Heart left ventricle (tissue), 13 donors: ENCODE measurements around the gene LRRC75B.
"Not testable (repeated sequence)": the region's sequence is repeated elsewhere in the genome, so short reads cannot be mapped to it uniquely, and the experiment has no call there.

Experiments
- POLR2A ChIP-seq, 2 donors: fragments of 450-650 bp; IDR thresholded peaks; one replicate each; pipeline ENCODE4 v1.6.1; 2017; ENCODE audit warnings: antibody characterized with exemption in 2 of 2, mild to moderate bottlenecking in 2 of 2, moderate library complexity in 2 of 2
- TF ChIP-seq, protein P1 (sequence below), 12 donors: fragments of 200-600 bp; sonication (generic) in 4 of 12; IDR thresholded peaks; one replicate each; pipeline versions ENCODE4 v1.5.0 to v1.8.0; 2018 to 2022; ENCODE audit warnings: antibody characterized with exemption in 12 of 12, mild to moderate bottlenecking in 5 of 12
- donor health status: ischemic (EF 13 %, LVEDD 7.1; RV severe dilation, severe dysfunction).
- donor health status: DM: no; HTN: yes; CAD: no.
- donor health status: DM: no; HTN: no; CAD: no.
- donor health status: ischemic (EF 25% LVEDD 6.9; RV normal size, moderate dysfunction).
- donor health status: ischemic (EF 25% LVEDD 5.7; RV mildly dilated, moderate dysfunction).
- donor health status: ischemic (EF 35%, LVEDD 5.7; RV mildly dilated, moderate dysfunction).
- donor health status: nonischemic (EF 11% LVEDD 7.7; RV severe dilation, severe dysfunction).
- donor health status: DM: yes; HTN: yes; CAD: no.
- donor health status: PGD.
- donor health status: ischemic (EF 29% LVEDD 5.4; RV normal size, mild dysfunction).
- donor health status: nonischemic (EF 23%, LVEDD 6.1; RV moderate dilation, normal function).

DNA sequence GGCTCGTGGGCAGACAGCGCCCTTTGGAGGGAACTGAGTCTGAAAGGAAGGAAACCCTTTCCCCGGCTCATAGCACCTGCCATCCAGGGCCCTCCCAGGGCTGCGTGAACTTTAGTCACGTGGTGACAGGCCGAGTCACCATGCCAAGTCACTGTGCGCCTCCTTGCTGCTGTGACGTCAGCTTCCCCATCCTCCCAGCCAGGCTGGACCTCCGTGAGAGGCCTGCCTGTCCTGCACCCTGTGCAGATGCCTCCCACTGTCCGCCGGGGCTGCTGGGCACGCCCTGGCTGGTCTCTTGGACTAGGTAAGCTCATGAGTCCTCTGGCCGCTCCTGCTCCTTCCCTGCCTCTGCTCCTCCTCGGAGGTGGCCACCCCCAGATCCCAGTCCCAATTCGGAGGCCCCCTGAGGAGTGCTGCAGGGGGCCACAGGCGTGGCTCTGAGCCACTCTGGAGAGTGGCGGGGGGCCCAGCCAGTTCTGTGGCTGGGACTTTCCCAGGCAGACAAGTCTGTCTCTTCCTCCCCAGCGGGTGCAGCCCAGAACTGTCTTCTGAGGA lies 14.6 kb upstream of the LRRC75B start:
- TF ChIP-seq, protein P1, sequence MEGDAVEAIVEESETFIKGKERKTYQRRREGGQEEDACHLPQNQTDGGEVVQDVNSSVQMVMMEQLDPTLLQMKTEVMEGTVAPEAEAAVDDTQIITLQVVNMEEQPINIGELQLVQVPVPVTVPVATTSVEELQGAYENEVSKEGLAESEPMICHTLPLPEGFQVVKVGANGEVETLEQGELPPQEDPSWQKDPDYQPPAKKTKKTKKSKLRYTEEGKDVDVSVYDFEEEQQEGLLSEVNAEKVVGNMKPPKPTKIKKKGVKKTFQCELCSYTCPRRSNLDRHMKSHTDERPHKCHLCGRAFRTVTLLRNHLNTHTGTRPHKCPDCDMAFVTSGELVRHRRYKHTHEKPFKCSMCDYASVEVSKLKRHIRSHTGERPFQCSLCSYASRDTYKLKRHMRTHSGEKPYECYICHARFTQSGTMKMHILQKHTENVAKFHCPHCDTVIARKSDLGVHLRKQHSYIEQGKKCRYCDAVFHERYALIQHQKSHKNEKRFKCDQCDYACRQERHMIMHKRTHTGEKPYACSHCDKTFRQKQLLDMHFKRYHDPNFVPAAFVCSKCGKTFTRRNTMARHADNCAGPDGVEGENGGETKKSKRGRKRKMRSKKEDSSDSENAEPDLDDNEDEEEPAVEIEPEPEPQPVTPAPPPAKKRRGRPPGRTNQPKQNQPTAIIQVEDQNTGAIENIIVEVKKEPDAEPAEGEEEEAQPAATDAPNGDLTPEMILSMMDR (IDR thresholded peaks at IDR 0.05), result not testable (repeated sequence)
- TF ChIP-seq POLR2A (IDR thresholded peaks at IDR 0.05), result not testable (repeated sequence)
